Stimulated activated CD4-positive, alpha-beta T cell treated with anti-CD3 and anti-CD28 coated beads, Interleukin-12 subunit alpha, Interleukin-12 subunit beta, amount 100 ng/mL, for 4 hours (primary cell): ENCODE measurements around the gene REPIN1.

Experiments used
- DNase-seq: peaks from one replicate; pipeline ENCODE4 v3.0.0-alpha.2; 2020

REPIN1 gene

GRCh38 chr7:150398108-150398964, 29.7 kb downstream of the REPIN1 start:
- DNase-seq = no peak

- DNase-seq = no peak
Observed at GRCh38 chr7:150398965-150399320, 30.3 kb downstream of the REPIN1 start.

GRCh38 chr7:150399421-150400007, 30.9 kb downstream of the REPIN1 start:
- DNase-seq = no peak

- no peak for DNase-seq
Observed at GRCh38 chr7:150400008-150400787, 31.6 kb downstream of the REPIN1 start.

GRCh38 chr7:150400788-150401423, 32.3 kb downstream of the REPIN1 start:
- DNase-seq = no peak

GRCh38 chr7:150401424-150401790, 32.8 kb downstream of the REPIN1 start:
- DNase-seq = no peak

- no peak for DNase-seq
Observed at GRCh38 chr7:150401861-150402631, 33.4 kb downstream of the REPIN1 start.

GRCh38 chr7:150402671-150403321, 34.2 kb downstream of the REPIN1 start:
- no peak for DNase-seq

- no peak for DNase-seq
Observed at GRCh38 chr7:150403376-150404171, 35.0 kb downstream of the REPIN1 start.

GRCh38 chr7:150404172-150404804, 35.7 kb downstream of the REPIN1 start:
- DNase-seq = no peak

- DNase-seq = peak; percentile 69
Observed at GRCh38 chr7:150404805-150405583, 36.4 kb downstream of the REPIN1 start.

- DNase-seq = peak; percentile 34
Observed at GRCh38 chr7:150405584-150406311, 37.1 kb downstream of the REPIN1 start.

GRCh38 chr7:150406312-150406566, 37.6 kb downstream of the REPIN1 start:
- DNase-seq = no peak

GRCh38 chr7:150406567-150407421, 38.2 kb downstream of the REPIN1 start:
- DNase-seq = no peak

GRCh38 chr7:150407588-150408392, 39.2 kb downstream of the REPIN1 start:
- DNase-seq = no peak

GRCh38 chr7:150408393-150409299, 40.0 kb downstream of the REPIN1 start:
- no peak for DNase-seq
